NCI-H1436 treated with DMSO at 0.1 percent for 48 hours (cell line): ENCODE data around the gene PRSS36.

Source experiments
- DNase-seq: peaks from one replicate; lab custom pipeline; 2025; lab: John Stamatoyannopoulos, UW

Gene PRSS36

GRCh38 chr16:31099860-31100638 is 49.8 kb downstream of the PRSS36 start:
- DNase-seq, result no peak

GRCh38 chr16:31094424-31095120 is 55.3 kb downstream of the PRSS36 start, which contains the start of gene VKORC1:
Gene VKORC1, minus strand, starts transcription at chr16:31094797. Its CDS starts 68 bp downstream, at chr16:31094729.
- peak; percentile 87 for DNase-seq

DNA sequence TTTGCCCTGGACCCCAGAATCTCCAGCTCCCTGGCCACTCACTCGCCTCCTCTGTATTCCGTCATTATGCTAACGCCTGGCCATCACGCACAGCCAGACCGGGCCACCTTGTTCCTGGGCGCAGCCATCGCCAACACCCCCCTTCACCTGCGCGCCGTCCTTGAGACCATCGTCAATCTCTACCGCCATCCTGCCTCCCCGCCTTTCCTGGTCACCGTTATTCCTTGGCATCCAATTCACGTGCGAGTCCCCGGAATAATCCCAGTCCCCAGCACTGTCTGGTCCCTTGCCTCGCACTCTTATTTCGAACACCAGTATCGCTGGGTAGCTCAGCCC is 55.8 kb downstream of the PRSS36 start:
- DNase-seq, result no peak

- DNase-seq, result no peak
These were observed 56.6 kb downstream of the PRSS36 start for GRCh38 chr16:31093132-31093703.

DNA sequence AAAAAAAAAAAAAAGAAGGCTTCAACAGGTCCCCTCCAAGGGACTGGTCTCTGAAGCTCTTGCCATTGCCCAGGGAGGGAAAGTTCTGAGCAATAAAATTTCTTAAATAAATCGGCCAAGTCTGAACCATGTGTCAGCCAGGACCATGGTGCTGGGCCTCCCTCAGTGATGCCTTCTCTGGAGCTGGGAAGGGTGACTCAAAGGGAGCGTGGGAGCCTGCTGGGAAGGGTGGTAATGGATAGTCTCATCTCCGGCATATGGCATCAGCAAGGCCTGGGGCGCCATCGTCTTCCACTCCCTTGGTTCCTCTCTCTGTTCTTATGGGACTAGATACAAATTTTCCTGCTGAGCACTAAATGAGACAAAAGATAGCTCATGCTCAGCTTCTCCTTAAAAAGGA is 57.5 kb downstream of the PRSS36 start:
- no peak for DNase-seq

GRCh38 chr16:31090540-31090939 is 59.3 kb downstream of the PRSS36 start:
- DNase-seq, result no peak

- no peak for DNase-seq
These were observed 60.7 kb downstream of the PRSS36 start for GRCh38 chr16:31089199-31089598.
